Activated T-helper 17 cell treated with anti-CD3 and anti-CD28 coated beads, Interleukin-2, amount 50 U/mL, for 72 hours (primary cell): ENCODE measurements around the gene ANTXRL. TPM values are rescaled to one million over a fixed set of nuclear protein-coding genes. Genes with fewer than 3 reads are reported as not detected.
"Not testable (repeated sequence)": the region's sequence is repeated elsewhere in the genome, so short reads cannot be mapped to it uniquely, and the experiment has no call there.

Experiments used
- ATAC-seq: fragments of 150-1000 bp; cut with Tn5 transposase; replicated peaks from 2 replicates; pipeline ENCODE4 v1.10.0; 2021; ENCODE audit warnings: mild to moderate bottlenecking, moderate library complexity
- H3K27ac Mint-ChIP-seq: one replicate; pipeline ENCODE4 v1.8.0; 2022; ENCODE audit warnings: mixed read lengths
- H3K27me3 Mint-ChIP-seq: one replicate; pipeline ENCODE4 v1.8.0; 2022; ENCODE audit warnings: mixed read lengths
- H3K36me3 Mint-ChIP-seq: one replicate; pipeline ENCODE4 v1.8.0; 2022; ENCODE audit warnings: low read depth, mild to moderate bottlenecking, mixed read lengths
- H3K4me1 Mint-ChIP-seq: one replicate; pipeline ENCODE4 v1.8.0; 2022; ENCODE audit warnings: mixed read lengths
- H3K4me3 Mint-ChIP-seq: one replicate; pipeline ENCODE4 v1.8.0; 2022; ENCODE audit warnings: mild to moderate bottlenecking, mixed read lengths
- H3K9me3 Mint-ChIP-seq: one replicate; pipeline ENCODE4 v1.8.0; 2022; ENCODE audit warnings: mixed read lengths
- total RNA-seq, 2 donors: library from RNA; stranded (reverse); gene quantifications; one replicate each; pipeline ENCODE4 v1.2.3, GENCODE V29; 2022

Gene ANTXRL
- total RNA-seq, 2 donors from 2014 or later, result not detected

GRCh38 chr10:46311501-46311951 lies 24.7 kb downstream of the ANTXRL start:
- no peaks in the 10 kb centered on the region for H3K27me3 Mint-ChIP-seq
- H3K36me3 Mint-ChIP-seq, result no peaks in the 10 kb centered on the region
- no peaks in the 10 kb centered on the region for H3K4me1 Mint-ChIP-seq
- no peak overlapping the region for H3K27ac Mint-ChIP-seq
- no peak for ATAC-seq
- H3K9me3 Mint-ChIP-seq, result no peaks in the 10 kb centered on the region
- H3K4me3 Mint-ChIP-seq, result no peak overlapping the region

- H3K27me3 Mint-ChIP-seq, H3K36me3 Mint-ChIP-seq, H3K27ac Mint-ChIP-seq, H3K4me1 Mint-ChIP-seq, H3K4me3 Mint-ChIP-seq, ATAC-seq, H3K9me3 Mint-ChIP-seq: not testable (repeated sequence)
These were observed 25.2 kb downstream of the ANTXRL start for GRCh38 chr10:46311961-46312431.

- Mint-ChIP-seq H3K9me3 (no peaks in the 10 kb centered on the region), H3K4me1 (no peaks in the 10 kb centered on the region), H3K27ac (no peak overlapping the region), H3K4me3 (no peak overlapping the region), H3K27me3 (no peaks in the 10 kb centered on the region), H3K36me3 (no peaks in the 10 kb centered on the region)
- no peak for ATAC-seq
These were observed 26.2 kb downstream of the ANTXRL start for GRCh38 chr10:46312953-46313352.

- H3K4me1 Mint-ChIP-seq, result no peaks in the 10 kb centered on the region
- H3K27me3 Mint-ChIP-seq, result no peaks in the 10 kb centered on the region
- H3K9me3 Mint-ChIP-seq, result no peaks in the 10 kb centered on the region
- no peak for ATAC-seq
- no peak overlapping the region for H3K4me3 Mint-ChIP-seq
- H3K36me3 Mint-ChIP-seq, result no peaks in the 10 kb centered on the region
- no peak overlapping the region for H3K27ac Mint-ChIP-seq
These were observed 27.3 kb downstream of the ANTXRL start for GRCh38 chr10:46314071-46314470.

GRCh38 chr10:46315071-46315860 lies 28.5 kb downstream of the ANTXRL start:
- H3K27ac Mint-ChIP-seq, H3K36me3 Mint-ChIP-seq, H3K4me1 Mint-ChIP-seq, H3K27me3 Mint-ChIP-seq, ATAC-seq, H3K4me3 Mint-ChIP-seq, H3K9me3 Mint-ChIP-seq: not testable (repeated sequence)

- no peak overlapping the region for H3K4me3 Mint-ChIP-seq
- H3K9me3 Mint-ChIP-seq, result no peaks in the 10 kb centered on the region
- no peak for ATAC-seq
- H3K27ac Mint-ChIP-seq, result no peak overlapping the region
- no peaks in the 10 kb centered on the region for H3K27me3 Mint-ChIP-seq
- H3K36me3 Mint-ChIP-seq, result no peaks in the 10 kb centered on the region
- H3K4me1 Mint-ChIP-seq, result no peaks in the 10 kb centered on the region
These were observed 30.6 kb downstream of the ANTXRL start for GRCh38 chr10:46317370-46317769.

GRCh38 chr10:46317889-46318288 lies 31.1 kb downstream of the ANTXRL start:
- Mint-ChIP-seq H3K27ac (no peak overlapping the region), H3K27me3 (no peaks in the 10 kb centered on the region), H3K9me3 (no peaks in the 10 kb centered on the region), H3K4me3 (no peak overlapping the region), H3K36me3 (no peaks in the 10 kb centered on the region), H3K4me1 (no peaks in the 10 kb centered on the region)
- no peak for ATAC-seq

GRCh38 chr10:46318799-46319198 lies 32.0 kb downstream of the ANTXRL start:
- H3K9me3 Mint-ChIP-seq, result no peaks in the 10 kb centered on the region
- H3K27me3 Mint-ChIP-seq, result no peaks in the 10 kb centered on the region

GRCh38 chr10:46319389-46319788 lies 32.6 kb downstream of the ANTXRL start:
- Mint-ChIP-seq H3K36me3 (no peaks in the 10 kb centered on the region), H3K27me3 (no peaks in the 10 kb centered on the region), H3K4me1 (no peaks in the 10 kb centered on the region), H3K4me3 (no peak overlapping the region), H3K27ac (no peak overlapping the region), H3K9me3 (no peaks in the 10 kb centered on the region)
- no peak for ATAC-seq

More at GRCh38 chr10:46318799-46319198, 32.0 kb downstream of the ANTXRL start:
- H3K4me1 Mint-ChIP-seq, result no peaks in the 10 kb centered on the region
- ATAC-seq, result no peak
- no peak overlapping the region for H3K27ac Mint-ChIP-seq
- H3K36me3 Mint-ChIP-seq, result no peaks in the 10 kb centered on the region
- no peak overlapping the region for H3K4me3 Mint-ChIP-seq

- H3K36me3 Mint-ChIP-seq, result no peaks in the 10 kb centered on the region
- H3K9me3 Mint-ChIP-seq, result no peaks in the 10 kb centered on the region
- H3K27ac Mint-ChIP-seq, result no peak overlapping the region
- no peaks in the 10 kb centered on the region for H3K27me3 Mint-ChIP-seq
- no peaks in the 10 kb centered on the region for H3K4me1 Mint-ChIP-seq
- no peak for ATAC-seq
- H3K4me3 Mint-ChIP-seq, result no peak overlapping the region
These were observed 35.0 kb downstream of the ANTXRL start for GRCh38 chr10:46321770-46322169.

GRCh38 chr10:46323176-46323575 lies 36.4 kb downstream of the ANTXRL start:
- Mint-ChIP-seq H3K9me3 (no peaks in the 10 kb centered on the region), H3K27me3 (peaks cover 5% of the 10 kb centered on the region), H3K4me1 (no peaks in the 10 kb centered on the region), H3K4me3 (no peak overlapping the region), H3K27ac (no peak overlapping the region), H3K36me3 (no peaks in the 10 kb centered on the region)
- no peak for ATAC-seq

GRCh38 chr10:46325021-46325420 lies 38.2 kb downstream of the ANTXRL start:
- Mint-ChIP-seq H3K4me1 (no peaks in the 10 kb centered on the region), H3K36me3 (no peaks in the 10 kb centered on the region)
- ATAC-seq, result no peak

GRCh38 chr10:46326066-46326465 lies 39.3 kb downstream of the ANTXRL start:
- no peaks in the 10 kb centered on the region for H3K4me1 Mint-ChIP-seq
- peak overlapping the region; percentile 66 for H3K27ac Mint-ChIP-seq
- H3K9me3 Mint-ChIP-seq, result no peaks in the 10 kb centered on the region

More at GRCh38 chr10:46325021-46325420, 38.2 kb downstream of the ANTXRL start:
- H3K27ac Mint-ChIP-seq, result no peak overlapping the region
- no peaks in the 10 kb centered on the region for H3K9me3 Mint-ChIP-seq
- peaks cover 5% of the 10 kb centered on the region for H3K27me3 Mint-ChIP-seq
- H3K4me3 Mint-ChIP-seq, result no peak overlapping the region

GRCh38 chr10:46326971-46327370 lies 40.2 kb downstream of the ANTXRL start:
- Mint-ChIP-seq H3K9me3 (no peaks in the 10 kb centered on the region), H3K4me1 (no peaks in the 10 kb centered on the region), H3K27me3 (peaks cover 5% of the 10 kb centered on the region), H3K4me3 (no peak overlapping the region), H3K27ac (no peak overlapping the region), H3K36me3 (no peaks in the 10 kb centered on the region)
- no peak for ATAC-seq

More at GRCh38 chr10:46326066-46326465, 39.3 kb downstream of the ANTXRL start:
- Mint-ChIP-seq H3K27me3 (peaks cover 5% of the 10 kb centered on the region), H3K36me3 (no peaks in the 10 kb centered on the region), H3K4me3 (no peak overlapping the region)
- ATAC-seq, result no peak

- no peaks in the 10 kb centered on the region for H3K4me1 Mint-ChIP-seq
- H3K9me3 Mint-ChIP-seq, result no peaks in the 10 kb centered on the region
- H3K27me3 Mint-ChIP-seq, result peaks cover 5% of the 10 kb centered on the region
- no peak overlapping the region for H3K4me3 Mint-ChIP-seq
- H3K27ac Mint-ChIP-seq, result no peak overlapping the region
- no peaks in the 10 kb centered on the region for H3K36me3 Mint-ChIP-seq
- no peak for ATAC-seq
These were observed 40.9 kb downstream of the ANTXRL start for GRCh38 chr10:46327685-46328084.
